ENCODE measurements around the gene SEL1L3.

Gene SEL1L3

GRCh38 chr4:25815586-25815985 is 47.2 kb downstream of the SEL1L3 start:
- DNase-seq (ENCODE audit: low read depth), result peak; percentile 74
- TF ChIP-seq CTCF (conservative IDR thresholded peaks at IDR 0.05; ENCODE audit: control insufficient read depth, insufficient read depth, low read depth, low read length), result no peak
- no peak overlapping the region for H3K4me3 ChIP-seq (ENCODE audit: control insufficient read depth, low read depth, low read length)

GRCh38 chr4:25814301-25815136 is 48.3 kb downstream of the SEL1L3 start:
- DNase-seq (ENCODE audit: low read depth), result peak; percentile 81
- H3K4me3 ChIP-seq (ENCODE audit: control insufficient read depth, low read depth, low read length), result no peak overlapping the region
- TF ChIP-seq CTCF (conservative IDR thresholded peaks at IDR 0.05; ENCODE audit: control insufficient read depth, insufficient read depth, low read depth, low read length), result no peak

GRCh38 chr4:25813448-25814106 is 49.2 kb downstream of the SEL1L3 start:
- H3K4me3 ChIP-seq (ENCODE audit: control insufficient read depth, low read depth, low read length), result no peak overlapping the region
- peak; percentile 82 for DNase-seq (ENCODE audit: low read depth)
- TF ChIP-seq CTCF (conservative IDR thresholded peaks at IDR 0.05; ENCODE audit: control insufficient read depth, insufficient read depth, low read depth, low read length), result no peak

- TF ChIP-seq CTCF (conservative IDR thresholded peaks at IDR 0.05; ENCODE audit: control insufficient read depth, insufficient read depth, low read depth, low read length), result no peak
Observed at GRCh38 chr4:25811841-25812240, 50.9 kb downstream of the SEL1L3 start.

GRCh38 chr4:25811374-25811690 is 51.5 kb downstream of the SEL1L3 start:
- TF ChIP-seq CTCF (conservative IDR thresholded peaks at IDR 0.05; ENCODE audit: control insufficient read depth, insufficient read depth, low read depth, low read length), result no peak
- peak; percentile 72 for DNase-seq (ENCODE audit: low read depth)
- H3K4me3 ChIP-seq (ENCODE audit: control insufficient read depth, low read depth, low read length), result no peak overlapping the region

More at GRCh38 chr4:25811841-25812240, 50.9 kb downstream of the SEL1L3 start:
- H3K4me3 ChIP-seq (ENCODE audit: control insufficient read depth, low read depth, low read length), result no peak overlapping the region
- no peak for DNase-seq (ENCODE audit: low read depth)

GRCh38 chr4:25810461-25811373 is 52.1 kb downstream of the SEL1L3 start:
- TF ChIP-seq CTCF (conservative IDR thresholded peaks at IDR 0.05; ENCODE audit: control insufficient read depth, insufficient read depth, low read depth, low read length), result no peak
- DNase-seq (ENCODE audit: low read depth), result no peak
- no peak overlapping the region for H3K4me3 ChIP-seq (ENCODE audit: control insufficient read depth, low read depth, low read length)

Measured in fibroblast of mammary gland (primary cell).